Measurements from ENCODE around the gene KIF5C.

DNA sequence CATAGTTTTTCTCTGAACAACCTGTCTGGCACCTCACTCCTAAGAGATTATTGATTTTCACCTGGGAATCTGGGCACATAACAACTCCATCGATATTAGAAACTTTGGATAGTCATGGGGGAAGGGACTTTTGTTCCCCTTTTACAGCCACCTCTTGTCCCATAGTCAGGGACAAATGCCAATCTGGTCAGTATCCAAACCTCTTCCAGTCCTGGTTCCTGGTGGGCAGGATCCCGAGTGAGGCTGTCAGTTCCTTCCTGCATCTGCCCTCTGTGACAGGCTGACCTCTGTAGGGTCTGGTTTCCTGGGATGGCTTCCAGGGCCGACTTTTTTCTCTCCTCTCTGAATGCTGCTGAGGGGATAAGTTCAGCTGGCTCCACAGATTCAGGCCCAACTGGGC, 11.0 kb downstream of the KIF5C start:
- no peak for TF ChIP-seq SUZ12 (IDR thresholded peaks at IDR 0.05; ENCODE audit: extremely low read depth, insufficient read depth, insufficient read length)
- TF ChIP-seq YY1 (IDR thresholded peaks at IDR 0.05; ENCODE audit: insufficient read depth, insufficient read length), result no peak
- TF ChIP-seq ZNF274 (IDR thresholded peaks at IDR 0.05; ENCODE audit: low read depth, low read length), result no peak

Data from NT2/D1 (cell line).